Pericardium fibroblast (primary cell): ENCODE measurements around the gene TRAPPC3. TPM values are rescaled to one million over a fixed set of nuclear protein-coding genes. Genes with fewer than 3 reads are reported as not detected.

Source experiments
- total RNA-seq: library from RNA; depleted of rRNA; stranded (reverse); fragments of >200 nt; gene quantifications from 2 replicates; pipeline ENCODE4 v1.2.3, GENCODE V29; 2015

The TRAPPC3 gene
- 84.8 and 112 TPM in 2 replicates for total RNA-seq

DNA sequence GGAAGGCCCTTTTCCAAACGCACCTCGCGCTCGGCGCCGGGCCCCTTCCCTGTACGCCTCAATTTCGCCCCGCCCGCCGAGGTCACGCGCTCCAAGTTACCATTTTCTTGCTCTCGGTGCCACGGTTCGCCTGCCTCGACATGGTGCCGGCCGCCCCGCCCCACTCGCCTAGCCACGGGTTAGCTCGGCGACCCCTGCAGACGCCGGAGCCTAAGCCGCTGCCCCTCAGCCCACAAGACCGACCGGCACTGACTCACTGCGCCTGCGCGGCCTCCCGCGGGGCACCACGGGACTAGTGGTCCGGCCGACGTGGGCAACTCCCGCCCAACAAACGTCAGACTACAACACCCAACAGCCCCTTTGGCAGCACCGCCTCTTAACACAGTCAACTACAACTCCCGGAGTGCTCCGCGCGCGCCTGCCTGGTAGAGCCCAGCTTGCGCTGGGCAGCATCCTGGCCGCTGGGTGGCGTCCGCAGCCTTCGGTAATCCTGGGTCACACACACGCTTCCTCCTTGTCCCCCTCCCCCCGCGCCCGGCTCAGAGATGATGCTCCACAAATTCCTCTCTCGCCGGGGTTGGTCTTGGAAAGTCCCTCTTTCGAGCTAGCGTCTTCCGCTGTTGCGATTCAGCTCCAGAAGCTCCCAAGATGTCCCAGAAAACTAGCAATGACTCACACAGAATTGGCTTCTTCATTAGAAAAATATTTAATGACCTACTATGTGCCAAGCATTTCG is at the start of gene TRAPPC3:
Gene TRAPPC3, minus strand, starts transcription at position 250 of the 736 bp plus-strand sequence. Its CDS starts 108 bp downstream, at position 142.

GRCh38 chr1:36155408-36156328 is 6.4 kb upstream of the TRAPPC3 start, which contains the start of gene MAP7D1:
Gene MAP7D1, plus strand, starts transcription at chr1:36156160. Its CDS starts 258 bp downstream, at chr1:36156418.

GRCh38 chr1:36125129-36125991 is 23.9 kb downstream of the TRAPPC3 start, which contains the start of gene COL8A2:
Gene COL8A2, minus strand, starts transcription at chr1:36125222. Its CDS starts 24,980 bp downstream, at chr1:36100242.

GRCh38 chr1:36088577-36089392 is 60.5 kb downstream of the TRAPPC3 start, which contains the start of gene ADPRS:
Gene ADPRS, plus strand, starts transcription at chr1:36088892. Its CDS starts 13 bp downstream, at chr1:36088905.

Other genes starting within 250 kb of the TRAPPC3 start
- 8.2 and 11.7 TPM in 2 replicates for gene AGO3, start 218.4 kb downstream of the TRAPPC3 start, total RNA-seq
- gene TEKT2, start 65.4 kb downstream of the TRAPPC3 start, total RNA-seq, result not detected in 2 replicates
- 28.0 and 43.3 TPM in 2 replicates for gene ADPRS, start 60.6 kb downstream of the TRAPPC3 start, total RNA-seq
- 9.4 and 21.4 TPM in 2 replicates for gene COL8A2, start 24.3 kb downstream of the TRAPPC3 start, total RNA-seq
- gene MAP7D1, start 6.7 kb upstream of the TRAPPC3 start, total RNA-seq, result 102 and 188 TPM in 2 replicates
- gene THRAP3, start 75.0 kb upstream of the TRAPPC3 start, total RNA-seq, result 58.5 and 62.3 TPM in 2 replicates
- 2.4 and 3.2 TPM in 2 replicates for gene SH3D21, start 156.9 kb upstream of the TRAPPC3 start, total RNA-seq
- 418 and 423 TPM in 2 replicates for gene EVA1B, start 174.2 kb upstream of the TRAPPC3 start, total RNA-seq
- gene STK40, start 236.4 kb upstream of the TRAPPC3 start, total RNA-seq, result 11.7 and 21.9 TPM in 2 replicates
- 33.2 and 38.2 TPM in 2 replicates for gene LSM10, start 248.4 kb upstream of the TRAPPC3 start, total RNA-seq